HG03135 (cell line): ENCODE data around the gene PTPN13.
"Not testable (repeated sequence)": the region's sequence is repeated elsewhere in the genome, so short reads cannot be mapped to it uniquely, and the experiment has no call there.

Experiments
- ATAC-seq: cut with Tn5 transposase; IDR thresholded peaks from one replicate; pipeline ENCODE4 v1.9.1; 2021; ENCODE audit warnings: mild to moderate bottlenecking, moderate library complexity; ENCODE audit not compliant: unreplicated experiment

Gene PTPN13

DNA sequence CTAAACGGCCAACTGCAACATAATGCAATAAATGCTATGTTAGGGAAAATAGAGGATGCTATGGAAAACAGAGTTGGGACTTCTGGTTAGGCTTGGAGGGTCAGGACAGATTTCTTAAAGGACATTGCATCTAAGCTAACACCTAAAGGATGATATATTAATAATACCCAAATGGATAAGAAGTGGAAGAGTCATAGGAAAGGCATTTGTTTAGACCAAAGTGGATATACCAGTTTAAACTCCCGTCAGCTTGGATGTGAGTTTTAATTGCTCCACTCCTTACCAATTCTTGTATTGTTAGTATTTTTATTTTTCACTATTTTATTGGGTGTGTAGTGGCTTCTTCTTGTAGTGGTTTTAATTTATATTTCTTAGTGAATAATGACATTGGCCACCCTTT is 93.9 kb downstream of the PTPN13 start:
- ATAC-seq = no peak

DNA sequence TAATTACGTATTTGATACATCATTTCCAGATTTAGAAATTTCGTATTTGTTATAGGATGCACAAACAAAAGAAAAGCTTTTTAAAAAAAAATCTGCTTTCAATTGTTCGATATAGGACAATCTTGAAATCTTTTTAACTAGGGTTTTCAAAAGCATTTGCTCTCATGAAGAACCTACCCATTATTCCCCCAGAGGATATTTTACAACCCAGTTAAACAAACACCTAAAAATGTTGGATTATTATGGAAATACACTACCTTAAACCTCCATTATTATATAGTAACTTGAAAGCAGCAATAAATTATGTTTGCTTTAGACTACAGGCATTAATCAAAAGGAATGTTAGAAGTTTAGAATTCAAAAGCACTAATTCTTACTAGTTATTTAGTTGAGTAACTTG is 110.5 kb downstream of the PTPN13 start:
- ATAC-seq = no peak

DNA sequence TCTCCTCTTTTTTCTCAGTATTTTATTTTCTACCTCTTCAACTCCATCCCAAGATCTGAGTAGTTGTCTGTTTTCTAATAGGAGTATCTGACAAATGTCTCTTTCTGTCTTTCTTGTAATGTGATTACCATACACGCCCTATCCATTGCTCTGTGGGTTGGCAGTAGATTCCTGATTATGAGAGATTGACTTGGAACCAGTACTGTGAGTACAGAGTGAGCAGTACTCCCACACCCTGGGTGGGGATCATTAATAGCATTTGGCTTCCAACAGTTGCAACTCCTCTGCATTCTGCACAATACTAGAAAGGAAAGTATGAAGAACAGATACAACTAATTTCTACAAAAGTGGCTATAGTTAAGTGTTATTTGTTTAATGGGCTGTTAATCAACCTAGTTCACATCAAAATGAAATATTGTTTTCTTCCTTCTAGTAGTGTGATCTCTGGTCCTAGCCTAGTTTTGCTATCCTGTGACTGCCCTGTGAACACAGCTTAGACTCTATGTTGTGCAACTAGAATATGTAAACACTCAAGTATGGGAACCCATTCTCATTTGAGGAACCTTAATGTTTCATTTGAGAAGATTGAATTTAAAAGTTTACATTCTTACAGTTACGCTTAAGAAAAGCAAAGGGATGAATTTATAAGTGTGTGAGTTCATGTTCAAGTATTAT is 112.9 kb downstream of the PTPN13 start:
- ATAC-seq = no peak

DNA sequence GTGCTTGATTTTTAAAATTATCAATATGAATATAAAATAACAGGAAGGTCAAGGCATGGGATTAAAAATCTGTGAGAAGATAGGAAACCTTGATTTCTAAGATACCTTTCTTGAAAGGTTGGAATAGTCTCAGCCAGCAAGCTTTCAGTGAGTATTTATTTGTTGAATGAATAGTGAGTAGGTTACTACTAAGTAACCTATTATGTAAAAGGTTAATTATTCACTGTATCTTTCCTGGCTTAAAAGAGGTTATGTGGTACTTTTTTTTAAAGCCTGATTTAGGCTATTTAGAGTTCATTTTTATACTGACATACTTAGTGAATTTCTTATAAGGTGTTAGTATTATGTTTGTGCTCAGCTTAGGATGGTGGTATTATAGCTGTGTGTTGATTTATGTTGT is 123.5 kb downstream of the PTPN13 start:
- no peak for ATAC-seq

DNA sequence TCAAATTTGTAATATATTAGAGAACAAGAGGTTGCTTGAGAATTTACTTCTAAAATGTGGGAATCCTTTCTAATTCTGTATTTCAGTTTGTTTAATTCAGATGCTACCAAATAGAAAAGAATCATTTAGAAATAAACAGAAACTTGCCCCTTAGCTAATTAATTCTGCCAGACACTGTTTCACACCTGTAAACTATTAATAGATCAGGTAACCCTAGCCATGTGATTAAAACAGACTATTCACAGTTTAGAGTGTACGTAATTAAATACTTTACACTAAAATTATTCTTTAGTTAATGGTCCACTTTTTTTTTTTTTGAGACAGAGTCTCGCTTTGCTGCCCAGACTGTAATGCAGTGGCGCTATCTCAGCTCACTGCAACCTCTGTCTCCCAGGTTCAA is 124.0 kb downstream of the PTPN13 start:
- no peak for ATAC-seq

DNA sequence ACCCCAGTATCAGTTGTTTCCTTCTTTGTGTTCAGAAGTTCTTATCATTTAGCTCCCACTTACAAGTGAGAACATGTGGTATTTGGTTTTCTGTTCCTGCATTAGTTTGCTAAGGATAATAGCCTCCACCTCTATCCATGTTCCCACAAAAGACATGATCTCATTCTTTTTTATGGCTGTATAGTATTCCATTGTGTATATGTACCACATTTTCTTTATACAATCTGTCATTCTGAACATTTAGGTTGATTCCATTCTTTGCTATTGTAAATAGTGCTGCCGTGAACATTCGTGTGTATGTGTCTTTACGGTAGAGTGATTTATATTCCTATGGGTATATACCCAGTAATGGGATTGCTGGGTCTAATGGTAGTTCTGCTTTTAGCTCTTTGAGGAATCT is 125.0 kb downstream of the PTPN13 start:
- ATAC-seq = not testable (repeated sequence)

DNA sequence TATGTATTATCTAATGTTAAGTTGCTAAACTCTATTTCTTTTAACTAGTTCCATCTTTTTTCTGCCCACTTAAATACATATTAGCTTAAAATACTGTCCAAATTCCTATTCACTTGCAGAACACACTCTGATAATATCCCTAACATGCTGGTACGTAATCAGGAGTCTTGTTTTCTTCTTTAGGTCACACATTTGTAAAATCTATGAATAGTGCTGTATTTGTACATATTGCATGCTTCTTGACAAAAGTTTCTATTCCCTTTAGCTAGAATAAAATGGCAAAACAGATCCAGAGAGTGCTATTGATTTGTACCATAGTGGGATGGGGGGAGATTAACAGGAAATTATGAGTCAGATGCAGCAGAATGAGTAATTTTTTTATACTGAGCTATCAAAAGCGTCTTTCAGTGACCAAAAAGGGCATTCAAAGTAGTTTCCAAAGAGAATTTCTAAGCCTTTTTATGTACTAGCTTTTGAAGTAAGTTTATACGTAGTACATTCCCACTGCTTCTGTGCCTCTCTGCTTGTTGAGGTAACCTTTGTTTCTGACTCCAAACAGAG is 126.5 kb downstream of the PTPN13 start:
- no peak for ATAC-seq

DNA sequence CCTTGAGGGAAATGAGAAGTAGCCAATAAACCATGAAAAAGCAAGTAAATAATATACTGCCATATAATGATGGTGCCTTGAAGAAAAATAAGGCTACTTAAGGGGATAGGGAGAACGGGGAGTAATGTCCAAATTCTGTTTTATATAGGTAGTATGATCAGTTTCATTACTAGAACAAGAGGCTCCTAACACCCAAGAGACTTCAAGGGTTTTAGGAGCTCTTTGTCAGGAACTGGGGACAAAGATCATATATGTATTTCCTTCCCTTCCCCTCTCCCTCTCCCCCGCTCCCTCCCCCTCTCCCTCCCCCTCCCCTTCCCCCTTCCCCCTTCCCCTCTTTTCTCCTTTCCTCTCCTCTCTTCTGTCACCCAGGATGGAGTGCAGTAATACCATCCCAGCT is 127.3 kb downstream of the PTPN13 start:
- ATAC-seq = no peak

DNA sequence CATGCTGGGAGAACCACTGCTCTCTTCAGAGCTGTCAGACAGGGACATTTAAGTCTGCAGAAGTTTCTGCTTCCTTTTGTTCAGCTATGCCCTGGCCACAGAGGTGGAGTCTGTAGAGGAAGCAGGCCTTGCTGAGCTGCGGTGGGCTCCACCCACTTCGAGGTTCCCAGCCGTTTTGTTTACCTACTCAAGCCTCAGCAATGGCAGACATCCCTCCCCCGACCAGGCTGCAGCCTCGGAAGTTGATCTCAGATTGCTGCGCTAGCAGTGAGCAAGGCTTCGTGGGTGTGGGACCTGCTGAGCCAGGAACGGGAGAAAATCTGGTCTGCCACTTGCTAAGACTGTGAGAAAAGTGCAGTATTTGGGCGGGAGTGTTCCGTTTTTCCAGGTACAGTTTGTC is 136.2 kb downstream of the PTPN13 start:
- no peak for ATAC-seq

DNA sequence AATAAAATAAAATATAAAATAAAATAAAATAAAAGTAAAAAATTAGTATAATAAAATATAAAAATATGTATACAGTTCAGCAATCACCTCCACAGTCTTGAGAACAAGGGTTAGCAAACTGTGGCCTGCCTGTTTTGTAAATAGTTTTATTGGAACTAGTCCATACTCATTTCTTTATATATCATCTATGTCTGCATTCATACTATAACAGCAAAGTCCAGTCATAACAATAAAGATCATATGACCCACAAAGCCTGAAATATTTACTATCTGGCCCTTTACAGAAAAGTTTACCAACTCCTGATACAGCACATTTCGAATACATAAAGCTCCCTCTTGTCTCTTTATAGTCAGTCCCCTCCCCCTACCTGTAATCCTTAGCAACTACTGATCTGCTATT is 143.1 kb downstream of the PTPN13 start:
- no peak for ATAC-seq

DNA sequence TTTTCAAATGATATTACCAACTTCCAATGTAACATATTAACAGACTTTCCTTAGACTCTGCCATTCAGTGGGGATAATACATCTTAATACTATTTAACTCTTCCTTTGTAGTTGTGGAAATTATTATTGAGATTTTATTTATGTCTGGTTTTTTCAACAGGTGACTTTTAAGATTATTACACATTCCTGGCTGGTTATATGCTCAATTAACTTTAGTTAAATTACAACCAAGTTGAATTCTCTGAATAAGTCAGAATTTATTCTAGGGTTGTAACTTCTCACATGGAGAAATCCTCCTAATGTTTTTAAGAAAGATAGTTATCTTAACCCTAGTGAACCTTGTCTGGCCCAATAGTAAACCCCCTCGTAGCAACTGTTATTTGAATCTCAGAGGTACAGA is 147.7 kb downstream of the PTPN13 start:
- ATAC-seq = no peak

DNA sequence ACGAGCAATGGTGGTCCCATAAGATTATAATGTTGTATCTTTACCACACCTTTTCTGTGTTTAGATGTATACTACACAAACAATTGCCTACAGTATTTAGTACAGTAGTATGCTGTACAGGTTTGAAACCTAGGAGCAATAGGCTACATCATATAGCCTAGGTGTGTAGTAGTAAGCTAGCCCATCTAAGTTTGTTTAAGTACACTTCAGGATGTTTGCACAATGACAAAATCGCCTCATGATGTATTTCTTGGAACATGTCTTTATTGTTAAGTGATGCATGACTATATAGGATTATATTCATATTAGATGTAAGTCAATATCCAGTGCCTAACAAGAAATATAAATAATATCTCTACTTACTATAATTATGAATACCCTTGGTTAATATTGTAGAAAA is 150.5 kb downstream of the PTPN13 start:
- ATAC-seq = no peak

DNA sequence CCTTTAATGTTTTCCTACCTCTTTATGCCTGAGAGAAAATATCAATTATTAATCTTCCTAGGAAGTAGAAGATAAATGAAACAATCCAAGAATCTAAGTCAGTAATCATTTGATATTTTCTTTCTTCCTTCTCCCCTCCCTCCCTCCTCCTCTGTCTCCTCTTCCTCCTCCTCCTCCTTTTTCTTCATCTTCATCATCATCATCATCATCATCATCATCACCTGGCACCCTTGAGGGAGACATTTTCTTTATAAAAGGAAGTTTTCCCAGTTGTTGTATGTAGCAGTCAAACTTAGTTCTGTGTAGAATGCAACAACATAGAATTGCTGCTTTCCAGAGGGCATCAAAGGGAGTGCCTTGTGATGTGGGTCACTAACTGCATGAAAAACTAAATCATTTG is 155.0 kb downstream of the PTPN13 start:
- no peak for ATAC-seq

DNA sequence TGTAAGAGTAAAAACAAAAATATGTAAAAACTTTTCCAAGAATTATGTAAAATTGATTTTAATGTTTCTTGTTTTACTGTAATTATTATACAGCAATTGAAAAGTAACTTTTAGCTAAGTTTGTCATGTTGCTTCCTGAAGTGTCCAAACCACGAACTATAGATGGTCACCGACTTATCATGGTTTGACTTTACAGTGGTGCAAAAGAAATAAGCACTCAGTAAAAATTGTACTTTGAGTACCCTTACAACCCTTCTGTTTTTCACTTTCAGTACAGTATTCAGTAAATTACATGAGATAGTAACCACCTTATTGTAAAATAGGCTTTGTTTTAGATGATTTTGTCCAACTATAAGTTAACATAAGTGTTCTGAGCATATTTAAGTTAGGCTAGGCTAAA is 161.3 kb downstream of the PTPN13 start:
- ATAC-seq = no peak

DNA sequence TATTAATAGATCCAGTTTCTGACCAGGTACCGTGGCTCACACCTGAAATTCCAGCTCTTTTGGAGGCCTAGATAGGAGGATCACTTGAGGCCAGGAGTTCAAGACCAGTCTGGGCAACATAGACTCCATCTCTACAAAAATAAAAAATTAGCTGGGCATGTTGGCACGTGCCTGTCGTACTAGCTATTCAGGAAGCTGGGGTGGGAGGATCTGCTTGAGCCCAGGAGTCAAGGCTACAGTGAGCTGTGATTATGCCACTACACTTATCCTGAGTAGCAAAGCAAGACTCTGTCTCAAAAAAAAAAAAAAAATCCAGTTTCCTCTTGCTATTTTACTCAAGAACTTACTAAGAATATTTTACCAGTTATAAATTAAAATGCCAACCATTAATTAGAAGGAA is 163.4 kb downstream of the PTPN13 start:
- ATAC-seq = no peak

DNA sequence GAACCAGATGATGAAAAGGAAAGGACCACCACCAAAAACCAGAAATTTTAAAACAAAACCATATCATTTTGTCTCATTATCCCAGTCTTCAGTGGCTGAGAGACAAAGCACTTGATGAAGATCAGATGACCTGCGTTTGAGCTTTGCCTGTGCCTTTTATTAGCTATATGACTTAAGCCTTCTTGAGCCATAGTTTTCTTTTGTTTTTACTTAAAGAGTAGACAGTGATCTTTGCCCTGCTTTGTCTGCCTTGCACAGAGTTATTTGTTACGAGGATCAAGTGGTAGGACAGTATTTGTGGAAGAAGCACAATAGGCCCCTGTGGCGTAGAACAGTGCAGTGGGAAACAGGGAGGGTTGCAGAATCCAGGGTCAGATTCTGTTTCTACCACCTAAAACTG is 165.2 kb downstream of the PTPN13 start:
- no peak for ATAC-seq

DNA sequence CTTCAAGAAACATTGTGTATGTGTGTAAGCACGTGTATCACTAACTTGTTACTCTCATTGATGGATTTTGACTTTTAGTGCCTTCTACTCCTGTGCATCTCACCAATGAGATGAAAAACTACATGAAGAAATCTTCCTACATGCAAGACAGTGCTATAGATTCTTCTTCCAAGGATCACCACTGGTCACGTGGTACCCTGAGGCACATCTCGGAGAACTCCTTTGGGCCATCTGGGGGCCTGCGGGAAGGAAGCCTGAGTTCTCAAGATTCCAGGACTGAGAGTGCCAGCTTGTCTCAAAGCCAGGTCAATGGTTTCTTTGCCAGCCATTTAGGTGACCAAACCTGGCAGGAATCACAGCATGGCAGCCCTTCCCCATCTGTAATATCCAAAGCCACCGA is 168.5 kb downstream of the PTPN13 start:
- ATAC-seq = no peak

DNA sequence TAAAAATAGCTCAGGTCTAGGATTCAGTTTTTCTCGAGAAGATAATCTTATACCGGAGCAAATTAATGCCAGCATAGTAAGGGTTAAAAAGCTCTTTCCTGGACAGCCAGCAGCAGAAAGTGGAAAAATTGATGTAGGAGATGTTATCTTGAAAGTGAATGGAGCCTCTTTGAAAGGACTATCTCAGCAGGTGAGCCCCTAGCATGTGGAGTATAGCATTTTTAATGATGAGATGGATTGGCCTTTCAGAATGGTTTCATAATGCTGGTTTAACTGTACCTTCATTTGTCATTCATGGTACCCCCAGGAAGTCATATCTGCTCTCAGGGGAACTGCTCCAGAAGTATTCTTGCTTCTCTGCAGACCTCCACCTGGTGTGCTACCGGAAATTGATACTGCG is 175.7 kb downstream of the PTPN13 start:
- no peak for ATAC-seq

DNA sequence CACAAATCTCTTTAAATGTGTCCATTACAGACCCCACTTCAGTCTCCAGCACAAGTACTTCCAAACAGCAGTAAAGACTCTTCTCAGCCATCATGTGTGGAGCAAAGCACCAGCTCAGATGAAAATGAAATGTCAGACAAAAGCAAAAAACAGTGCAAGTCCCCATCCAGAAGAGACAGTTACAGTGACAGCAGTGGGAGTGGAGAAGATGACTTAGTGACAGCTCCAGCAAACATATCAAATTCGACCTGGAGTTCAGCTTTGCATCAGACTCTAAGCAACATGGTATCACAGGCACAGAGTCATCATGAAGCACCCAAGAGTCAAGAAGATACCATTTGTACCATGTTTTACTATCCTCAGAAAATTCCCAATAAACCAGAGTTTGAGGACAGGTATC is 177.0 kb downstream of the PTPN13 start:
- ATAC-seq = no peak

DNA sequence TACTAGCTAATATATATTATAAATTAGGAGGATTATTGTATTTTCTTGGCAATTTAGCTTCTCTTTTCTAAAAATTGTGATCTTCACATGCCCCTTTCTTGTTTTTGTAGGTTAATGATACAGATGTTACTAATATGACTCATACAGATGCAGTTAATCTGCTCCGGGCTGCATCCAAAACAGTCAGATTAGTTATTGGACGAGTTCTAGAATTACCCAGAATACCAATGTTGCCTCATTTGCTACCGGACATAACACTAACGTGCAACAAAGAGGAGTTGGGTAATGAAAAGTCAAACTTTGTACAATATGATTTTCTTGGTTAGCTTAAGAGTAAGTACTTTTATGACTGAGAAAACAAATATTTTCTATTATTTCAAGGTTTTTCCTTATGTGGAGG is 180.9 kb downstream of the PTPN13 start:
- ATAC-seq = no peak

DNA sequence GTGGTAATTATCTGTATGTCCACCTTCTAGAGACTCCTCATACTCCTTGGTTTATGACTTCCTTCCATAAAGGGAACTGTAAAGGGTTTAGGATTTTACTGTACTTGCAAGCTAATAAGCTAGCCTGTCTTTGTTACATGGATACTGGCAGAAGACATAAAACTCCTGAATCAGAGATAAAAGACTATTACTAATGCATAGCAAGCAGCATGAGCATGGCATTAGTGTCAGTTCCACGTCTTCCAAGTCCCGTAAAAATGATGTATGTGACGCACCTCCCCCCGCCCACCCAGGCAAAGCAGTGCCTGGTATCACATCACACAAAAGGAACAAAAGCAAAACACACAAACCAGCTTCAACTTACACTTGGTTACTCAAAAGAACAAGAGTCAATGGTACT is 184.1 kb downstream of the PTPN13 start:
- ATAC-seq = no peak

DNA sequence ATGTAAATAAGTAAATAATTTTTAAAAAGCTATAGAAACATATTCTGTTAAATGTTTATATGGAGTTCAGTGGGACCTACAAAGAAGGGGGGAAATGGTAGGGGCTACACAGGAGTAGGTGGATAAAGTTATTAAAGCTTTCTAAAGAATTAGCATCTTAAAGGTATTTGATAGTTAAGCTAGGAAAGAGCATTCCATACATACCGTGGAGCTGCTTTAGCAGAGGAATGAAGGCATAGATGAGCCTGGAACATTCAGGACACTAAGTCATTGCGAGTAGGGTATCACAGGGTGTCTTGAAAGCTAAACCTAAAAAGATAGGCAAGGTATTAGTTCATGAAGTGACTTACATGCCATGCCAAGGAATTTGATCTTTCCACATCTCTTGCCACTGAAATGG is 194.7 kb downstream of the PTPN13 start:
- ATAC-seq = no peak

DNA sequence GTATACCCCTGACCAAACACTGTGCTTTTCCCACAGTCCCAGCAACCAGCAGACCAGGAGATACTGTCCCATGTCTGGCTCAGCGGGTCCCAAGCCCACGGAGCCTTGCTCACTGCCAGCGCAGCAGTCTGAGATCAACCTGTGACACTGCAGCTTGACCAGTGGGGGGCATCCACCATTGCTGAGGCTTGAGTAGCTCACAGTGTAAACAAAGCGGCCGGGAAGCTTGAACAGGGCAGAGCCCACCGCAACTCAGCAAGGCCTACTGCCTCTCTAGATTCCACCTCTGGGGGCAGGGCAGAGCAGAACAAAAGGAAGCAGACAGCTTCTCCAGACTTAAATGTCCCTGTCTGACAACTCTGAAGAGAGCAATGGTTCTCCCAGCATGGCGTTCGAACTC is 197.0 kb downstream of the PTPN13 start:
- no peak for ATAC-seq
